ENCODE measurements around the gene MACO1. TPM values are rescaled to one million over a fixed set of nuclear protein-coding genes. Genes with fewer than 3 reads are reported as not detected.

MACO1 gene
- total and polyA plus RNA-seq, 3 experiments from 2014 or later, result 7.5 to 15.6 (median 14.7) TPM

DNA sequence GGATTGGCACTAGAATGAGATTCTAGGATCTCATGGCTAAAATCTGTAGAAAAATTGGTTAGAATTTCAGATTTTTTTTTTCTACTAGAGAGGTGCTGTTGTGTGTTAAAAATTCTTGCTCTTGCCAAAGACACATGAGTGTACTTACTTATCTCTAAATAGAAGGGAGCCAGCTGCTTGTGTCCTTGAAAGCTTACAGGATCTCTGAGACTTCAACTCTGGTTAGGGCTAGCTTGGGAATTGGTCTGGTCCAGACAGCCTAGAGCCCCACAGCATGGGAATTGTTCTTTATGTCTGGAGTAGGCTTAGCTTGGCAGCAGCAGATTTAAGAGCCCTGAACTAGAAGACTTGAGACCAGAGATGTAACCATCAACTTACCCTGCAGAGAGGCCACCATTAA, 37.3 kb downstream of the MACO1 start:
- no peaks in the 10 kb centered on the region for H3K36me3 ChIP-seq (ENCODE audit: insufficient read depth, low read length)
- ChIA-PET POLR2A (no interaction called here), CTCF (interaction anchor here (1.1 to 1.3 kb wide), 2 partner anchors 9 to 19 kb away, joined by 3 read pairs; no protein-coding TSS in a partner anchor)
- peaks cover 27 to 60% (median 50%) of the 10 kb centered on the region in 3 donors for H3K4me1 Mint-ChIP-seq
- peaks cover 27% of the 10 kb centered on the region for H3K4me1 ChIP-seq (ENCODE audit: insufficient read depth, low read length)
- no peaks in the 10 kb centered on the region for H3K27me3 Mint-ChIP-seq
- no peaks in the 10 kb centered on the region for H3K27me3 ChIP-seq (ENCODE audit: insufficient read depth, low read length, poor library complexity, severe bottlenecking)
- no peaks in the 10 kb centered on the region for H3K9me3 Mint-ChIP-seq
- H3K4me3 Mint-ChIP-seq, result no peak overlapping the region
- no peak overlapping the region for H3K4me3 ChIP-seq (ENCODE audit: low read length)
- H3K27ac ChIP-seq (ENCODE audit: low read depth, low read length), result no peak overlapping the region
- DNase-seq, result no peak
- H3K27ac Mint-ChIP-seq, result peak overlapping the region in 6 of 8 donors; percentile 20 to 40 (median 28)
- H3K36me3 Mint-ChIP-seq, result peaks cover 0 to 46% (median 10%) of the 10 kb centered on the region in 3 donors
- no peaks in the 10 kb centered on the region for H3K9me3 ChIP-seq (ENCODE audit: low read length)

DNA sequence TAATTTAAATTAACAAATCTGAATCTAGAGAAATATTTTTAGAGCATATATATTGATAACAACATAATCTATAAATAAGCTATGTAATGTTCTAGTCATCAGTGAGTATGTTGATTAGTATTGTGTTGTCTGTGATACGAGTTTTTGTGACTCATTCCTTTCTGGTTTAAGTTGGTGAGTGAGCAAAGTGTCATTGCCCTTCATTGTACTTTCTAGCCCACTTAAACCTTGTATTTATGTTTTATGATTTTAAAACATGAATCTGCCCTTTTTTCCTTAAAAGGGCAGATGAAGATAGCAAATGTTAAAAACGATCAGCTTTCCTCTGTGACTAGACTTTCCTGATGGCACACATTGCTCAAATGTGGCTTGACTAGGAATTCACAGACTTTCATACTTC, 38.5 kb downstream of the MACO1 start:
- no peaks in the 10 kb centered on the region for H3K9me3 ChIP-seq (ENCODE audit: low read length)
- Mint-ChIP-seq H3K36me3 (peaks cover 0 to 47% (median 9%) of the 10 kb centered on the region in 3 donors), H3K4me1 (peaks cover 33 to 71% (median 56%) of the 10 kb centered on the region in 3 donors), H3K27ac (no peak overlapping the region), H3K4me3 (no peak overlapping the region), H3K9me3 (no peaks in the 10 kb centered on the region), H3K27me3 (no peaks in the 10 kb centered on the region)
- peaks cover 38% of the 10 kb centered on the region for H3K4me1 ChIP-seq (ENCODE audit: insufficient read depth, low read length)
- H3K27me3 ChIP-seq (ENCODE audit: insufficient read depth, low read length, poor library complexity, severe bottlenecking), result no peaks in the 10 kb centered on the region
- POLR2A ChIA-PET, result interaction anchor here (0.5 kb wide), 1 partner anchor 15 kb away, joined by 5 read pairs; no protein-coding TSS in a partner anchor
- no peak for DNase-seq
- no peak overlapping the region for H3K27ac ChIP-seq (ENCODE audit: low read depth, low read length)
- H3K36me3 ChIP-seq (ENCODE audit: insufficient read depth, low read length), result no peaks in the 10 kb centered on the region
- CTCF ChIA-PET, result interaction anchor here (1.1 to 1.3 kb wide), 3 partner anchors 8 to 37 kb away, joined by 3 to 4 read pairs (median 3); no protein-coding TSS in a partner anchor
- H3K4me3 ChIP-seq (ENCODE audit: low read length), result no peak overlapping the region

DNA sequence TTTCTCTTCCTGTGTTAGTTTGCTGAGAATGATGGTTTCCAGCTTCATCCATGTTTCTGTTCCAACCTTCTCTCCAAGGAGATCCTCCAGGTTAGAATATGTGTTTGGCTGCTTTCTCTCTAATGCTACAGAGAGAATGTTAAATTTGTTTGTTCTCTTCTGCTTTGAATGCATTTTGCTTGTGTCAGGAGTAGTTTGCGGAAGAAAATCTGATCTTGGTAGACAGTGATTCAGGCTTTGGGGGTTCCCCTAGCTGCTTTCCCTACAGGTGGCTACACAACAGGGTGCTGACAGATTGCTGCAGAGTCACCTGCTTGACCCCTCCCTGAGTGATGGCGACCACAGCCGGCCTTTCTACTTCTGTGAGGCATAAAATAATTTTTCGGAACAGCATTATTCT, 41.8 kb downstream of the MACO1 start:
- H3K27me3 Mint-ChIP-seq, result no peaks in the 10 kb centered on the region
- H3K27ac Mint-ChIP-seq, result peak overlapping the region in 4 of 8 donors; percentile 26 to 43 (median 36)
- ChIA-PET CTCF (no interaction called here), POLR2A (no interaction called here)
- Histone ChIP-seq H3K27me3 (ENCODE audit: insufficient read depth, low read length, poor library complexity, severe bottlenecking) (no peaks in the 10 kb centered on the region), H3K36me3 (ENCODE audit: insufficient read depth, low read length) (no peaks in the 10 kb centered on the region), H3K4me1 (ENCODE audit: insufficient read depth, low read length) (peaks cover 57% of the 10 kb centered on the region), H3K9me3 (ENCODE audit: low read length) (no peaks in the 10 kb centered on the region), H3K27ac (ENCODE audit: low read depth, low read length) (no peak overlapping the region), H3K4me3 (ENCODE audit: low read length) (no peak overlapping the region)
- DNase-seq, result peak in 1 of 5 donors; percentile 25
- peaks cover 0 to 49% (median 4%) of the 10 kb centered on the region in 3 donors for H3K36me3 Mint-ChIP-seq
- H3K9me3 Mint-ChIP-seq, result no peaks in the 10 kb centered on the region
- H3K4me3 Mint-ChIP-seq, result no peak overlapping the region
- H3K4me1 Mint-ChIP-seq, result peaks cover 36 to 72% (median 43%) of the 10 kb centered on the region in 3 donors

DNA sequence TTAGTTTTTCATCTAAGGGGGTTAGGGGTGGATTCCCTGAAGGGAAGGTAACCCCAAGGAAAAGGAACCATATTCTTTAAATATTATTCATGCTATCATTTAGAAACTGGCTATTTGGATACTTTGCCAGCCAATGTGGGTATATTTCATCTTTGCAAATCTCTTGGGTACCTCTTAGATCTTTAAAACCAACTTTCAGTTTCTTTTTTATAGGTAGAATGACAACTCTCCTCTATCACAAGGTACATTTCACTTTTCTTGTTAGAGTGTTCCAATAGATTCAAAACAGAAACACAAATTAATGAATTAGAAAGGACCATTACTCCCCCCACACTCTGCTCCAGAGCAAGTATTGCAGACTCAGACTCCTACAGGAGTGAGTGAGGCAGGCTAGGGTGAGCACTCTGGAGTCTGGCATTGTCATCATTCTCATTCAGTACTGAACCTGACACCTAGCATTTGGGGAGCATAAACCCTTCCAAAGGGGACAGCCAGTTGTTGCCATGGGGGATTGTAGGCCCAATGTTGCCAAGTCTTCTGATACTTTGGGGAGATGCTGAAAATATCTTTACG, 43.0 kb downstream of the MACO1 start:
- CTCF ChIA-PET, result no interaction called here
- Histone ChIP-seq H3K4me3 (ENCODE audit: low read length) (peak overlapping the region; percentile 14), H3K27ac (ENCODE audit: low read depth, low read length) (no peak overlapping the region), H3K4me1 (ENCODE audit: insufficient read depth, low read length) (peaks cover 50% of the 10 kb centered on the region), H3K36me3 (ENCODE audit: insufficient read depth, low read length) (no peaks in the 10 kb centered on the region), H3K9me3 (ENCODE audit: low read length) (no peaks in the 10 kb centered on the region), H3K27me3 (ENCODE audit: insufficient read depth, low read length, poor library complexity, severe bottlenecking) (no peaks in the 10 kb centered on the region)
- POLR2A ChIA-PET, result no interaction called here
- Mint-ChIP-seq H3K4me1 (peaks cover 29 to 63% (median 32%) of the 10 kb centered on the region in 3 donors), H3K4me3 (peak overlapping the region in 6 of 7 donors; percentile 14 to 60 (median 52)), H3K27me3 (no peaks in the 10 kb centered on the region), H3K9me3 (no peaks in the 10 kb centered on the region), H3K36me3 (peaks cover 0 to 41% (median 4%) of the 10 kb centered on the region in 3 donors), H3K27ac (peak overlapping the region in 6 of 8 donors; percentile 25 to 86 (median 70))
- DNase-seq, result peak in 1 of 5 donors; percentile 26

DNA sequence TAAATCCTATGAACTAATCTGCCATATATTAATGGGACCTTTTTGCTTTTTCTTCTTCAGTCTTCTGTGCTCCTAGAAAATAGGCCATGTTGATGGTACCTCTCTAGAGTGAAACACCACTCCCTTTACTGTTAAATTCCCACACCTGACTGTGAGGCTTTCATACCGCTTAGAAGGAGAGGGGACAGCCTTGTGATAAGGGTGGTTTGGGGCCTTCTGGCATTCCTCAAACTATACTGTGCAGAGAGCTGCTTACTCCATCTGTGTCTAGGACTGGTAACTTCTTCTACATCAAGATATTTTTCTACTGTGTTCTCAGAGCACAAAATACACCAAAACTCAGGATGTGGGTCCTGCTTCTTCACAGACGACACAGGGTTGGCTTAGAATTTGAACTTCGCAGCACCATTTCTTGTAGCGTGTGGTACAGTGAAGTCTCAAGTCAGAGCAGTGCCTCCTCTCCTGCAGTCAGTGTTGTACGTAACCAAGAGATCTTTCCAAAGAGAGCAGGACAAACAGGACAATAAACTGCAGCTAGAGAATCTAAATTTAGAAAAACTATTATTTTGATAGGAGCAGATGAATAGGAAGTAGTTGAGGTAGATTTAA, 43.8 kb downstream of the MACO1 start:
- Mint-ChIP-seq H3K27ac (peak overlapping the region in 6 of 8 donors; percentile 10 to 82 (median 42)), H3K27me3 (no peaks in the 10 kb centered on the region)
- H3K27ac ChIP-seq (ENCODE audit: low read depth, low read length), result no peak overlapping the region

DNA sequence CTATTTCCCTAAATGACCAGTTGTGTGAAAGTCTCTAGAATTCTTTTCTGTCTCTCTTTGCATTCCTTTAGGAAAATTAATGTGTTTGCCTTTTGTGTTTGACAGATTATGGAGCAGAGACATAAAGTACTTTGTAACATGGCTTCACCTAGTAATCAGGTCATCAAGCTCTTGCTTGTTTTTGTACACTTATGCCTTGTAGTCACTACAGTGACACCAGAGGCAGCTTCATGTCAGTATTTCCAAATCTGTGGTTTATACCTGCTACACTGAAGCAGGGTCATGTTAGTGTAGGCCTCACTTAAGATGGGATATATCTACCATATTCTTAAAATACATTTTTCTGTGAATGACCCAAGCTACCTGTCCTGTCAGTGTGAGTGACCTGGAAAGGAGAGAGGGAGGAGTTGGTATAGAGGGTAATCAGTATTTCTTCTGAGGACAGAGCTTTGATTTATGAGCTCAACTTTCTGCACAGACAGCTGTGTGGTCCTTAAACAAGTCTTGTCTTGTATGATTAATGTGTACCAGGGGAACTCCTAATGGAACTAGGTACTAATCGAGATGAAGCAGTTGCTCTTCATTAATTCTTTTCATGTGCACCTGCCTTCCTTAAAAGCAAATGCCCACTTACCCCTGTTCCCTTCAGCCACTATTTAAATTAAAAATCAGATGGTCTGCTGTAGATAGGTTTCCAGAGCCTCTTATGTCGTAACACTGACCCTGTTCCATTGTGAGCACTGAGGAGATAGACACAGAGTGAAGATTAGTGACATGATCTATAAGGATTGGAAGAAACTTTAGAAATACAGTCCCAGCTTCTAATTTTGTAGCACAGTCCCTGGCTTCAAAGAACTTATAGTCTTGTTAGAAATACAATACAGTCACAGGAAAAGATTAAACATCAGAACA, 45.7 kb downstream of the MACO1 start:
- Mint-ChIP-seq H3K27ac (peak overlapping the region in 5 of 8 donors; percentile 10 to 79 (median 51)), H3K4me1 (peaks cover 30 to 57% (median 32%) of the 10 kb centered on the region in 3 donors), H3K9me3 (no peaks in the 10 kb centered on the region), H3K27me3 (no peaks in the 10 kb centered on the region), H3K36me3 (peaks cover 0 to 37% (median 2%) of the 10 kb centered on the region in 3 donors), H3K4me3 (no peak overlapping the region)
- Histone ChIP-seq H3K4me1 (ENCODE audit: insufficient read depth, low read length) (peaks cover 50% of the 10 kb centered on the region), H3K9me3 (ENCODE audit: low read length) (no peaks in the 10 kb centered on the region), H3K4me3 (ENCODE audit: low read length) (no peak overlapping the region), H3K27ac (ENCODE audit: low read depth, low read length) (no peak overlapping the region), H3K36me3 (ENCODE audit: insufficient read depth, low read length) (no peaks in the 10 kb centered on the region), H3K27me3 (ENCODE audit: insufficient read depth, low read length, poor library complexity, severe bottlenecking) (no peaks in the 10 kb centered on the region)
- POLR2A ChIA-PET, result no interaction called here
- CTCF ChIA-PET, result interaction anchor here (0.7 to 1.3 kb wide), 3 partner anchors 12 to 27 kb away, joined by 3 read pairs; no protein-coding TSS in a partner anchor
- DNase-seq, result no peak

More for the DNA sequence above, 43.8 kb downstream of the MACO1 start:
- Histone ChIP-seq H3K27me3 (ENCODE audit: insufficient read depth, low read length, poor library complexity, severe bottlenecking) (no peaks in the 10 kb centered on the region), H3K36me3 (ENCODE audit: insufficient read depth, low read length) (no peaks in the 10 kb centered on the region), H3K4me1 (ENCODE audit: insufficient read depth, low read length) (peaks cover 50% of the 10 kb centered on the region), H3K4me3 (ENCODE audit: low read length) (peak overlapping the region; percentile 14), H3K9me3 (ENCODE audit: low read length) (no peaks in the 10 kb centered on the region)
- POLR2A ChIA-PET, result no interaction called here
- Mint-ChIP-seq H3K4me1 (peaks cover 30 to 63% (median 32%) of the 10 kb centered on the region in 3 donors), H3K9me3 (no peaks in the 10 kb centered on the region), H3K36me3 (peaks cover 0 to 43% (median 4%) of the 10 kb centered on the region in 3 donors), H3K4me3 (peak overlapping the region in 4 of 7 donors; percentile 27 to 60 (median 39))
- CTCF ChIA-PET, result no interaction called here
- DNase-seq, result peak in 1 of 5 donors; percentile 51

DNA sequence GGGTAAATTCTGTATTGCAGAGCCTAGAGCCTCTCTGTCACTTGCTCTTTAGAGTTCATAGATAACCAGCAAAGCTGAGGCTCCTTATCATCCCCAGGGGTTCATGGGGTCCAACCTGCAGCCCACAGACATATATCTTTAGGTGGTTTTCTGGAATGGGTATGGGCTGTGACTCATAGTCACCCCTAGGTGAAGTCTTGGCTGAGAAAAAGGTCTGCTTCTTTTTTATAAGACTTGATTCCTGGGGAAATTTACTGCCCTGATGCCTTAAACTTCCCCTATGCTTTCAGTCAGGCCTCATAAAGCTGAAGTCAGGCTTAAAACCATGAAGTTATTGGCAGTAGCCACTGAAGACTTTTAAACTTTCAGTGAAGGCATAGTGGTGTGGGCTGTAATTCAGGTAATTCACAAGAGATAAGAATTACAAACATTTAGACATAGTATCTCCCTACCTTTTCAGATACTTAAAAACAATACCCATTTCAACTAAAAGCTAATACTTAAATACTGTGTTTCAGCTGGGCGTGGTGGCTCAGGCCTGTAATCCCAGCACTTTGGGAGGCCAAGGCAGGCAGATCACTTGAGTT, 46.8 kb downstream of the MACO1 start:
- Mint-ChIP-seq H3K9me3 (no peaks in the 10 kb centered on the region), H3K4me1 (peaks cover 24 to 50% (median 32%) of the 10 kb centered on the region in 3 donors)

More for the DNA sequence above, 46.8 kb downstream of the MACO1 start:
- no peaks in the 10 kb centered on the region for H3K36me3 ChIP-seq (ENCODE audit: insufficient read depth, low read length)
- no peak for DNase-seq
- CTCF ChIA-PET, result interaction anchor here (1.1 kb wide), 1 partner anchor 9 kb away, joined by 3 read pairs; no protein-coding TSS in a partner anchor
- H3K27ac ChIP-seq (ENCODE audit: low read depth, low read length), result no peak overlapping the region
- no peaks in the 10 kb centered on the region for H3K27me3 ChIP-seq (ENCODE audit: insufficient read depth, low read length, poor library complexity, severe bottlenecking)
- H3K9me3 ChIP-seq (ENCODE audit: low read length), result no peaks in the 10 kb centered on the region
- peaks cover 47% of the 10 kb centered on the region for H3K4me1 ChIP-seq (ENCODE audit: insufficient read depth, low read length)
- Mint-ChIP-seq H3K27ac (peak overlapping the region in 3 of 8 donors; percentile 26 to 65 (median 32)), H3K4me3 (no peak overlapping the region), H3K27me3 (no peaks in the 10 kb centered on the region), H3K36me3 (peaks cover 0 to 39% (median 6%) of the 10 kb centered on the region in 3 donors)
- no peak overlapping the region for H3K4me3 ChIP-seq (ENCODE audit: low read length)
- POLR2A ChIA-PET, result no interaction called here
